Loucy (cell line): ENCODE measurements around the gene DCDC2.

Experiments used
- H2AFZ ChIP-seq: fragments of 200-600 bp; sonication (generic); 2 replicates; pipeline ENCODE4 v1.6.0; 2016; ENCODE audit warnings: antibody characterized with exemption, mild to moderate bottlenecking, low read length, moderate library complexity
- H3F3A ChIP-seq: fragments of 200-600 bp; 2 replicates; pipeline ENCODE4 v1.6.0; 2016; ENCODE audit warnings: antibody characterized with exemption, low read depth, mild to moderate bottlenecking
- H3K27me3 ChIP-seq: fragments of 200-600 bp; sonication (generic); 2 replicates; pipeline ENCODE4 v1.6.1; 2014; ENCODE audit warnings: low read length, mild to moderate bottlenecking; ENCODE audit not compliant: insufficient read depth, poor library complexity, severe bottlenecking
- H3K36me3 ChIP-seq: fragments of 200-600 bp; sonication (generic); 2 replicates; pipeline ENCODE4 v1.6.1; 2016; ENCODE audit warnings: low read length; ENCODE audit not compliant: insufficient read depth
- H3K4me1 ChIP-seq: fragments of 200-600 bp; sonication (generic); 2 replicates; pipeline ENCODE4 v1.5.1; 2014; ENCODE audit warnings: low read length, mild to moderate bottlenecking; ENCODE audit not compliant: insufficient read depth, poor library complexity, severe bottlenecking
- H3K4me2 ChIP-seq: fragments of 200-600 bp; sonication (generic); 2 replicates; pipeline ENCODE4 v1.6.0; 2014; ENCODE audit warnings: antibody characterized with exemption, low read length, low read depth, mild to moderate bottlenecking; ENCODE audit not compliant: poor library complexity, severe bottlenecking
- H3K4me3 ChIP-seq: fragments of 200-600 bp; sonication (generic); 2 replicates; pipeline ENCODE4 v1.5.1; 2014; ENCODE audit warnings: low read length, mild to moderate bottlenecking, mixed read lengths; ENCODE audit not compliant: poor library complexity, severe bottlenecking
- H3K79me2 ChIP-seq: fragments of 200-600 bp; sonication (generic); 2 replicates; pipeline ENCODE4 v1.6.1; 2014; ENCODE audit warnings: low read length; ENCODE audit not compliant: insufficient read depth
- H3K9ac ChIP-seq: fragments of 200-600 bp; sonication (generic); 2 replicates; pipeline ENCODE4 v1.6.0; 2014; ENCODE audit warnings: mild to moderate bottlenecking, low read depth, low read length, moderate library complexity; ENCODE audit not compliant: poor library complexity, severe bottlenecking
- H3K9me2 ChIP-seq: fragments of 200-600 bp; sonication (generic); replicated peaks from 2 replicates; pipeline ENCODE4 v1.6.1; 2016; ENCODE audit warnings: low read depth, low read length, mixed read lengths
- H3K9me3 ChIP-seq: fragments of 200-600 bp; sonication (generic); 2 replicates; pipeline ENCODE4 v1.6.1; 2014; ENCODE audit warnings: mild to moderate bottlenecking, antibody characterized with exemption, low read length, low read depth; ENCODE audit not compliant: insufficient read depth
- H4K20me1 ChIP-seq: fragments of 200-600 bp; sonication (generic); 2 replicates; pipeline ENCODE4 v1.6.0; 2014; ENCODE audit warnings: antibody characterized with exemption, low read length, mild to moderate bottlenecking; ENCODE audit not compliant: insufficient read depth, poor library complexity, severe bottlenecking
- EZH2phosphoT487 ChIP-seq: fragments of 200-600 bp; IDR thresholded peaks from 2 replicates; pipeline ENCODE4 v1.6.1; 2018; ENCODE audit warnings: antibody characterized with exemption, mild to moderate bottlenecking, moderate library complexity, borderline replicate concordance
- TF ChIP-seq, protein P1 (sequence below): fragments of 200-600 bp; sonication (generic); conservative IDR thresholded peaks from 2 replicates; pipeline ENCODE4 v1.5.1; 2014; ENCODE audit warnings: mild to moderate bottlenecking, antibody characterized with exemption, low read length

The DCDC2 gene

DNA sequence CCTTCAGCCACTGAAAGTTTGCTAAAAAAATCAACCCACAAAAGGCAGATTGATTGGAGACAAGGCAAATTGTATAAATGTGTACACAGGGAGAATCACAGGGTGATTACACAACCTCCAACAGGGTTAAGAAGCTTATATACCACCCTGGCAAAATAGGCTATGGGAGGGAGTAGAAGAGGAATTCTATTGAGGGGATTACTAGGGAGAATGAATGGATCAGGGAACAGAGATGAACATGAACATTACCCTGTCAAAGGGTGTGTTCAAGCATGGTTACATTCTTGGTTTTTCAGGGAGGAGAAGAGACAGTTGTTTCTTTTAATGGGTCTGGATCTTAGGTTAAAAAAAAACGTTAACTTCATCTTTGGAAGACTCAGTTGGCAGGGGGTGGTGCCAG, 39.8 kb upstream of the DCDC2 start:
- no peaks in the 10 kb centered on the region for H3K36me3 ChIP-seq

DNA sequence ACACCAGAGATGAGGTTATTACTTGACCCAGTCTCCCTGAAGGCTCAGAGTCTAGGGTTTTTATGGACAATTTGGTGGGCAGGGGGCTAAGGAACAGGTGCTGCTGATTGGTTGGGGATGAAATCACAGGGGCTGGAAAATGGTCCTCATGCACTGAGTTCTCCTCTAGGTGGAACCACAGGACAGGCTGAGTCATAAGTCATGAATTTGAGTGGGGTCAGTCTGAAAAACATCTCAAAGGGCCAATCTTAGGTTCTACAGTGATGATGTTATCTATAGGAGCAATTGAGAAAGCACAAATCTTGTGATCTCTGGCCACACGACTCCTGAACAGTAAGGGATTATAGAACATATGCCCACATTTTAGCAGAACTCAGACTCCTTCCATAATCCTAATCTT, 39.0 kb upstream of the DCDC2 start:
- no peaks in the 10 kb centered on the region for H3K36me3 ChIP-seq
- no peak overlapping the region for H3K4me3 ChIP-seq
- no peak overlapping the region for H2AFZ ChIP-seq
- H3K4me1 ChIP-seq: peaks cover 2% of the 10 kb centered on the region
- no peak overlapping the region for H3K4me2 ChIP-seq
- no peaks in the 10 kb centered on the region for H3K79me2 ChIP-seq
- no peaks in the 10 kb centered on the region for H3F3A ChIP-seq
- no peaks in the 10 kb centered on the region; the same call in 1 of the 2 replicates for H3K9me3 ChIP-seq
- H3K27me3 ChIP-seq: peaks cover 20% of the 10 kb centered on the region
- H3K9ac ChIP-seq: no peak overlapping the region
- no peaks in the 10 kb centered on the region for H3K9me2 ChIP-seq
- no peaks in the 10 kb centered on the region for H4K20me1 ChIP-seq
- TF ChIP-seq EZH2phosphoT487: no peak
- TF ChIP-seq, protein P1, sequence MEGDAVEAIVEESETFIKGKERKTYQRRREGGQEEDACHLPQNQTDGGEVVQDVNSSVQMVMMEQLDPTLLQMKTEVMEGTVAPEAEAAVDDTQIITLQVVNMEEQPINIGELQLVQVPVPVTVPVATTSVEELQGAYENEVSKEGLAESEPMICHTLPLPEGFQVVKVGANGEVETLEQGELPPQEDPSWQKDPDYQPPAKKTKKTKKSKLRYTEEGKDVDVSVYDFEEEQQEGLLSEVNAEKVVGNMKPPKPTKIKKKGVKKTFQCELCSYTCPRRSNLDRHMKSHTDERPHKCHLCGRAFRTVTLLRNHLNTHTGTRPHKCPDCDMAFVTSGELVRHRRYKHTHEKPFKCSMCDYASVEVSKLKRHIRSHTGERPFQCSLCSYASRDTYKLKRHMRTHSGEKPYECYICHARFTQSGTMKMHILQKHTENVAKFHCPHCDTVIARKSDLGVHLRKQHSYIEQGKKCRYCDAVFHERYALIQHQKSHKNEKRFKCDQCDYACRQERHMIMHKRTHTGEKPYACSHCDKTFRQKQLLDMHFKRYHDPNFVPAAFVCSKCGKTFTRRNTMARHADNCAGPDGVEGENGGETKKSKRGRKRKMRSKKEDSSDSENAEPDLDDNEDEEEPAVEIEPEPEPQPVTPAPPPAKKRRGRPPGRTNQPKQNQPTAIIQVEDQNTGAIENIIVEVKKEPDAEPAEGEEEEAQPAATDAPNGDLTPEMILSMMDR: no peak

More for the DNA sequence above, 39.8 kb upstream of the DCDC2 start:
- no peak overlapping the region for H2AFZ ChIP-seq
- H3K9me2 ChIP-seq: no peaks in the 10 kb centered on the region
- no peak overlapping the region for H3K4me2 ChIP-seq
- no peaks in the 10 kb centered on the region; the same call in 1 of the 2 replicates for H3K9me3 ChIP-seq
- no peak overlapping the region for H3K9ac ChIP-seq
- H3K79me2 ChIP-seq: peaks cover 3% of the 10 kb centered on the region; the same call in 1 of the 2 replicates
- H3K27me3 ChIP-seq: peaks cover 20% of the 10 kb centered on the region
- no peaks in the 10 kb centered on the region for H3F3A ChIP-seq
- H3K4me3 ChIP-seq: no peak overlapping the region
- peaks cover 7% of the 10 kb centered on the region for H3K4me1 ChIP-seq
- H4K20me1 ChIP-seq: no peaks in the 10 kb centered on the region
- no peak for TF ChIP-seq EZH2phosphoT487
- TF ChIP-seq, protein P1: no peak

DNA sequence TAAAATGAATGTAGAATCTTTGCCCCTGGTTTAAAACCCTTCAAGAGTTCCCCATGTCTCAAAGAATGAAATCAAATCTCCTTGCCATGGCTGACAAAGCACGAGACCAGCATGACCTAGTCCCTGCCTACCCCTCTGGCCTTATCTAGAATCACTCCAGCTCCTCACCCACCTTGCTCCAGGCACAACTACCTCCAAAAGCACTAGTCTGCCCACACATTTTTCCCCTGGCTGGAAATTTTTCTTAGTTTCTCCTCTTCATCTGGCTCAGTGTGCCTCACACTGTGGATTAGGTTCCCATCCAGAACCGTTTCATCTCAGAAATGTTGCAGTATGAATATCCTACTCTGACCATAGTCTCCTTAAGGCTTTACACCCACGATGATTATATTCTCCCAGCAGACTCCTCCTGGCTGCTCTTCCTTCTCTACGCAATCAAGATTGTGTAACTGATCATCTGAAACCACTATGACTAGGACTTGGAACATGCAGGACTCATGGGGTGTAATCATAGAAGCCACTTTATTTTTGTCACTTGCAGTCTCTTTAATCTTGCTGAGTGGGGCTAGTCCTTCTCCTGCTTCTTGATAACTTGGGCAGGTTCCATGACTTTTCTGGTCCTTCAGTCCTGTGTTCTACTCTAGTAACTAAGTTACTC, 37.0 kb upstream of the DCDC2 start:
- TF ChIP-seq EZH2phosphoT487: no peak
- TF ChIP-seq, protein P1: no peak
- no peaks in the 10 kb centered on the region; the same call in 1 of the 2 replicates for H3K9me3 ChIP-seq
- no peak overlapping the region for H3K9ac ChIP-seq
- no peaks in the 10 kb centered on the region for H4K20me1 ChIP-seq
- no peak overlapping the region for H2AFZ ChIP-seq
- no peaks in the 10 kb centered on the region for H3K36me3 ChIP-seq
- H3F3A ChIP-seq: no peaks in the 10 kb centered on the region
- no peak overlapping the region for H3K4me2 ChIP-seq
- H3K79me2 ChIP-seq: no peaks in the 10 kb centered on the region
- H3K4me1 ChIP-seq: peaks cover 9% of the 10 kb centered on the region
- H3K4me3 ChIP-seq: no peak overlapping the region
- peaks cover 18% of the 10 kb centered on the region for H3K27me3 ChIP-seq
- H3K9me2 ChIP-seq: no peaks in the 10 kb centered on the region
